ENCODE measurements around the gene KDM4C. TPM values are rescaled to one million over a fixed set of nuclear protein-coding genes. Genes with fewer than 3 reads are reported as not detected.

Gene KDM4C
- total and polyA plus RNA-seq, 2 experiments from 2014 or later, result 14.3 to 20.6 TPM

- Histone ChIP-seq H3K4me2 (ENCODE audit: unreplicated experiment) (no peak overlapping the region), H3K9me3 (ENCODE audit: low read depth) (no peaks in the 10 kb centered on the region), H3F3A (ENCODE audit: insufficient read depth) (peaks cover 8% of the 10 kb centered on the region; the same call in 1 of the 2 replicates), H4K20me1 (ENCODE audit: insufficient read depth) (peaks cover 15% of the 10 kb centered on the region), H3K4me3 (no peak overlapping the region), H3K9ac (no peak overlapping the region), H3K27ac (no peak overlapping the region), H3K79me2 (ENCODE audit: insufficient read depth) (peaks cover 86% of the 10 kb centered on the region), H3K36me3 (ENCODE audit: low read depth) (no peaks in the 10 kb centered on the region), H3K27me3 (replicated peaks; ENCODE audit: insufficient read depth) (no peaks in the 10 kb centered on the region), H2AFZ (no peak overlapping the region), H3K9me2 (ENCODE audit: insufficient read depth) (no peaks in the 10 kb centered on the region), H3K4me1 (ENCODE audit: insufficient read depth) (peaks cover 23% of the 10 kb centered on the region)
- WGBS, 2 experiments (ENCODE audit: low coverage in 1 of 2, low lambda C conversion rate in 2 of 2, missing lambda C conversion rate in 2 of 2), result 91 to 94% methylated on average over 6 of the region's 6 CpGs
- in situ Hi-C loops (cut with MboI), result no loop called here
- no peak for DNase-seq
- TF ChIP-seq EZH2phosphoT487 (IDR thresholded peaks at IDR 0.05; ENCODE audit: insufficient read depth, low read depth) (no peak), EZH2 (IDR thresholded peaks at IDR 0.05; ENCODE audit: insufficient read depth, poor library complexity, severe bottlenecking) (no peak)
Observed at GRCh38 chr9:6777213-6777902, 19.6 kb downstream of the KDM4C start.

GRCh38 chr9:6779417-6780241 is 21.9 kb downstream of the KDM4C start:
- Histone ChIP-seq H3F3A (ENCODE audit: insufficient read depth) (peaks cover 8% of the 10 kb centered on the region; the same call in 1 of the 2 replicates), H3K4me1 (ENCODE audit: insufficient read depth) (peaks cover 23% of the 10 kb centered on the region), H3K4me3 (no peak overlapping the region), H3K9ac (no peak overlapping the region), H3K79me2 (ENCODE audit: insufficient read depth) (peaks cover 86% of the 10 kb centered on the region), H3K36me3 (ENCODE audit: low read depth) (no peaks in the 10 kb centered on the region), H4K20me1 (ENCODE audit: insufficient read depth) (peaks cover 19% of the 10 kb centered on the region; the same call in 1 of the 2 replicates), H3K27ac (no peak overlapping the region), H2AFZ (no peak overlapping the region), H3K9me2 (ENCODE audit: insufficient read depth) (no peaks in the 10 kb centered on the region), H3K4me2 (ENCODE audit: unreplicated experiment) (peak overlapping the region; percentile 3), H3K27me3 (replicated peaks; ENCODE audit: insufficient read depth) (no peaks in the 10 kb centered on the region), H3K9me3 (ENCODE audit: low read depth) (no peaks in the 10 kb centered on the region)
- peak; percentile 14 for DNase-seq
- WGBS, 2 experiments (ENCODE audit: low coverage in 1 of 2, low lambda C conversion rate in 2 of 2, missing lambda C conversion rate in 2 of 2), result 74 to 77% methylated on average over 3 of the region's 3 CpGs
- TF ChIP-seq EZH2 (IDR thresholded peaks at IDR 0.05; ENCODE audit: insufficient read depth, poor library complexity, severe bottlenecking) (no peak), EZH2phosphoT487 (IDR thresholded peaks at IDR 0.05; ENCODE audit: insufficient read depth, low read depth) (no peak)
- in situ Hi-C loops (cut with MboI), result no loop called here

- no peaks in the 10 kb centered on the region for H3K27me3 ChIP-seq (replicated peaks; ENCODE audit: insufficient read depth)
- H3K9me2 ChIP-seq (ENCODE audit: insufficient read depth), result no peaks in the 10 kb centered on the region
- H3K79me2 ChIP-seq (ENCODE audit: insufficient read depth), result peaks cover 92% of the 10 kb centered on the region
- no peak overlapping the region for H2AFZ ChIP-seq
- no peak overlapping the region for H3K27ac ChIP-seq
- 94 to 99% methylated on average over 4 of the region's 4 CpGs for WGBS, 2 experiments (ENCODE audit: low coverage in 1 of 2, low lambda C conversion rate in 2 of 2, missing lambda C conversion rate in 2 of 2)
- no peak overlapping the region for H3K9ac ChIP-seq
- no peaks in the 10 kb centered on the region for H3K36me3 ChIP-seq (ENCODE audit: low read depth)
- H4K20me1 ChIP-seq (ENCODE audit: insufficient read depth), result peaks cover 15% of the 10 kb centered on the region; the same call in 1 of the 2 replicates
- in situ Hi-C loops (cut with MboI), result no loop called here
- H3K4me3 ChIP-seq, result no peak overlapping the region
- DNase-seq, result peak; percentile 56
- H3K4me2 ChIP-seq (ENCODE audit: unreplicated experiment), result no peak overlapping the region
- H3K9me3 ChIP-seq (ENCODE audit: low read depth), result no peaks in the 10 kb centered on the region
- H3K4me1 ChIP-seq (ENCODE audit: insufficient read depth), result peaks cover 21% of the 10 kb centered on the region
- TF ChIP-seq EZH2phosphoT487 (IDR thresholded peaks at IDR 0.05; ENCODE audit: insufficient read depth, low read depth), result no peak
- no peak for TF ChIP-seq EZH2 (IDR thresholded peaks at IDR 0.05; ENCODE audit: insufficient read depth, poor library complexity, severe bottlenecking)
- H3F3A ChIP-seq (ENCODE audit: insufficient read depth), result peaks cover 3% of the 10 kb centered on the region; the same call in 1 of the 2 replicates
Observed at GRCh38 chr9:6780690-6781089, 22.9 kb downstream of the KDM4C start.

GRCh38 chr9:6781476-6781875 is 23.7 kb downstream of the KDM4C start:
- Histone ChIP-seq H3F3A (ENCODE audit: insufficient read depth) (no peaks in the 10 kb centered on the region), H3K4me2 (ENCODE audit: unreplicated experiment) (no peak overlapping the region), H3K4me3 (no peak overlapping the region), H3K4me1 (ENCODE audit: insufficient read depth) (peaks cover 21% of the 10 kb centered on the region), H2AFZ (no peak overlapping the region), H3K9me3 (ENCODE audit: low read depth) (no peaks in the 10 kb centered on the region), H3K9me2 (ENCODE audit: insufficient read depth) (no peaks in the 10 kb centered on the region), H3K27me3 (replicated peaks; ENCODE audit: insufficient read depth) (no peaks in the 10 kb centered on the region), H3K27ac (no peak overlapping the region), H4K20me1 (ENCODE audit: insufficient read depth) (peaks cover 15% of the 10 kb centered on the region; the same call in 1 of the 2 replicates), H3K9ac (no peak overlapping the region), H3K79me2 (ENCODE audit: insufficient read depth) (peaks cover 99% of the 10 kb centered on the region), H3K36me3 (ENCODE audit: low read depth) (no peaks in the 10 kb centered on the region)
- TF ChIP-seq EZH2 (IDR thresholded peaks at IDR 0.05; ENCODE audit: insufficient read depth, poor library complexity, severe bottlenecking) (no peak), EZH2phosphoT487 (IDR thresholded peaks at IDR 0.05; ENCODE audit: insufficient read depth, low read depth) (no peak)
- DNase-seq, result no peak
- WGBS, 2 experiments (ENCODE audit: low coverage in 1 of 2, low lambda C conversion rate in 2 of 2, missing lambda C conversion rate in 2 of 2), result 79 to 80% methylated on average over 2 of the region's 2 CpGs
- in situ Hi-C loops (cut with MboI), result no loop called here
